CD8-positive, alpha-beta memory T cell (primary cell): Measurements from ENCODE around the gene PHF21A. TPM values are rescaled to one million over a fixed set of nuclear protein-coding genes. Genes with fewer than 3 reads are reported as not detected.

ENCODE experiments used
- CTCF ChIA-PET: fragments of 350-600 bp; sonication (Branson Sonifier 250); formaldehyde crosslinking; loops from one replicate; lab custom pipeline; 2021; ENCODE audit warnings: antibody characterized with exemption; lab: Charles Lee
- POLR2A ChIA-PET: fragments of 350-600 bp; sonication (Branson Sonifier 250); formaldehyde crosslinking; loops from one replicate; lab custom pipeline; 2021; ENCODE audit warnings: antibody characterized with exemption; lab: Charles Lee
- DNase-seq, 5 donors: peaks; one replicate each; pipeline versions ENCODE4 v3.0.0 to v3.0.0-alpha.2; 2020 to 2022; ENCODE audit warnings: mixed read lengths in 1 of 5
- H3K27ac ChIP-seq: one replicate; pipeline ENCODE4 v1.7.0; 2013; ENCODE audit warnings: low read depth, mild to moderate bottlenecking, low read length, moderate library complexity
- H3K27me3 ChIP-seq: 2 replicates; pipeline ENCODE4 v1.7.0; 2013; ENCODE audit warnings: low read length, mild to moderate bottlenecking; ENCODE audit not compliant: insufficient read depth, poor library complexity, severe bottlenecking
- H3K36me3 ChIP-seq: 2 replicates; pipeline ENCODE4 v1.7.0; 2013; ENCODE audit warnings: mild to moderate bottlenecking, low read length, moderate library complexity; ENCODE audit not compliant: insufficient read depth
- H3K4me1 ChIP-seq: 2 replicates; pipeline ENCODE4 v1.7.0; 2013; ENCODE audit warnings: mild to moderate bottlenecking, low read length, moderate library complexity; ENCODE audit not compliant: insufficient read depth
- H3K4me3 ChIP-seq: 2 replicates; pipeline ENCODE4 v1.7.0; 2013; ENCODE audit warnings: mild to moderate bottlenecking, low read length
- H3K9me3 ChIP-seq: 2 replicates; pipeline ENCODE4 v1.7.0; 2013; ENCODE audit warnings: mild to moderate bottlenecking, low read length
- H3K27ac Mint-ChIP-seq, 8 donors: one replicate each; pipeline ENCODE4 v1.8.0; 2020 to 2021; ENCODE audit warnings: mixed read lengths in 8 of 8, mild to moderate bottlenecking in 6 of 8, inconsistent platforms in 3 of 8, moderate library complexity in 3 of 8
- H3K27me3 Mint-ChIP-seq, 2 donors: one replicate each; pipeline ENCODE4 v1.8.0; 2020 to 2021; ENCODE audit warnings: mixed read lengths in 2 of 2, mild to moderate bottlenecking in 1 of 2, moderate library complexity in 1 of 2
- H3K36me3 Mint-ChIP-seq, 3 donors: one replicate each; pipeline ENCODE4 v1.8.0; 2020 to 2021; ENCODE audit warnings: mixed read lengths in 3 of 3, inconsistent platforms in 1 of 3, mild to moderate bottlenecking in 1 of 3
- H3K4me1 Mint-ChIP-seq, 3 donors: one replicate each; pipeline ENCODE4 v1.8.0; 2020 to 2021; ENCODE audit warnings: mixed read lengths in 3 of 3, inconsistent platforms in 1 of 3, mild to moderate bottlenecking in 1 of 3
- H3K4me3 Mint-ChIP-seq, 7 donors: one replicate each; pipeline ENCODE4 v1.8.0; 2020 to 2021; ENCODE audit warnings: mixed read lengths in 7 of 7, mild to moderate bottlenecking in 6 of 7, moderate library complexity in 4 of 7, inconsistent platforms in 2 of 7
- H3K9me3 Mint-ChIP-seq, 5 donors: one replicate each; pipeline ENCODE4 v1.8.0; 2020 to 2022; ENCODE audit warnings: mixed read lengths in 5 of 5, mild to moderate bottlenecking in 3 of 5, moderate library complexity in 2 of 5, inconsistent platforms in 1 of 5
- polyA plus RNA-seq: library from polyadenylated mRNA; unstranded; fragments of 300-500 nt; fragmentation: Illumina TruSeq; gene quantifications from one replicate; pipeline ENCODE4 v1.2.3, GENCODE V29; 2021
- total RNA-seq, 2 experiments: library from RNA; stranded (reverse); gene quantifications; one replicate each; pipeline ENCODE4 v1.2.3, GENCODE V29; 2021

The PHF21A gene
- total and polyA plus RNA-seq, 3 experiments from 2014 or later, result 14.1 to 33.5 (median 30.5) TPM

DNA sequence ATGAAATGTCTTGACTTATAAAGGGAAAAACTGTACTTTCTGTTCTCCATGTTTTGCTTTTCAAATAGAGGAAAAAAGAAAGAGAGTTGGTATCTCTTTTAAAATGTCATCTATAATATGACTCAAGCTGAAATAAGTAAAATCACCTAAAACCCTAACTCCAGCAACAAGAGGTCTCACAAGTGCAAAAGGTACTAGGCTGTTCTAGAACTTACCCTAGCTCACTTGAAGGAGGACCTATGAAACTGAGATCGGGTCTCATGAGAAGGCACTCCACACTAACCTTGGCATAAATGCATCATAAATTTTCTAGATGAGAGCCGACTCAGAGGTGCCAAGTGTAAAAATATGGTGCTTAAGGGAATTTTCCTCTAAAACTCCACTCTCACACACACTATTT is 63.8 kb downstream of the PHF21A start:
- no peaks in the 10 kb centered on the region for H3K27me3 ChIP-seq

GRCh38 chr11:46055371-46055770 is 65.9 kb downstream of the PHF21A start:
- Mint-ChIP-seq H3K27me3 (no peaks in the 10 kb centered on the region), H3K4me3 (no peak overlapping the region), H3K36me3 (peaks cover 0 to 30% (median 12%) of the 10 kb centered on the region in 3 donors), H3K4me1 (peaks cover 10 to 43% (median 42%) of the 10 kb centered on the region in 3 donors), H3K27ac (peak overlapping the region in 1 of 8 donors; percentile 5), H3K9me3 (no peaks in the 10 kb centered on the region)
- CTCF ChIA-PET, result no interaction called here
- no peak for DNase-seq
- H3K9me3 ChIP-seq, result no peaks in the 10 kb centered on the region
- no peaks in the 10 kb centered on the region for H3K36me3 ChIP-seq
- H3K4me3 ChIP-seq, result no peak overlapping the region
- POLR2A ChIA-PET, result no interaction called here
- H3K27me3 ChIP-seq, result no peaks in the 10 kb centered on the region
- H3K4me1 ChIP-seq, result no peaks in the 10 kb centered on the region
- no peak overlapping the region for H3K27ac ChIP-seq

More for the DNA sequence above, 63.8 kb downstream of the PHF21A start:
- Histone ChIP-seq H3K4me3 (no peak overlapping the region), H3K27ac (no peak overlapping the region), H3K36me3 (no peaks in the 10 kb centered on the region), H3K9me3 (no peaks in the 10 kb centered on the region), H3K4me1 (no peaks in the 10 kb centered on the region)
- Mint-ChIP-seq H3K27ac (peak overlapping the region in 1 of 8 donors; percentile 5), H3K4me3 (no peak overlapping the region), H3K9me3 (no peaks in the 10 kb centered on the region), H3K27me3 (no peaks in the 10 kb centered on the region), H3K4me1 (peaks cover 15 to 37% (median 34%) of the 10 kb centered on the region in 3 donors), H3K36me3 (peaks cover 0 to 32% (median 19%) of the 10 kb centered on the region in 3 donors)
- ChIA-PET CTCF (no interaction called here), POLR2A (no interaction called here)
- DNase-seq, result no peak

GRCh38 chr11:46051102-46051501 is 70.2 kb downstream of the PHF21A start:
- peak overlapping the region in 1 of 8 donors; percentile 40 for H3K27ac Mint-ChIP-seq
- POLR2A ChIA-PET, result interaction anchor here (0.6 kb wide), 1 partner anchor 69 kb away, joined by 3 read pairs; no protein-coding TSS in a partner anchor

DNA sequence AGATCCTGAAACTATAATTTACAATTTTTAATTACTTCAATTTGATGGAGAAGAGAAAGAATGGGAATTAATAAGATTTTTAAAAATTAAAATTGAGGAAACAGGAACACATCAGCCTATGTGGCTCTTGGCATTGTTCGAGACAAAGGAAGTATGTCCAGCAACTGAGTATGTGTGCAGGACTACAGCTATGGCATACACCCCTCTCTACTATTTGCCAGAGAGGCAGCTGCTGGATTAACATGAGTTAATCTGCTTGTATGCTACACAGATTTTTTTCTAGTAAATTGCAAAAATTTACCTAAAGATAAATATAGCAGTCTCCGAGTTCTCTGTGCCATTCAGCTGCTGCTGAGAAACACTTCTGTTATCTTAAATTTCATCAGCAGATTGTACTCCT is 70.6 kb downstream of the PHF21A start:
- no peaks in the 10 kb centered on the region for H3K9me3 Mint-ChIP-seq
- no peaks in the 10 kb centered on the region for H3K4me1 ChIP-seq
- H3K4me3 ChIP-seq, result no peak overlapping the region
- H3K4me1 Mint-ChIP-seq, result peaks cover 17 to 35% (median 33%) of the 10 kb centered on the region in 3 donors
- no peak overlapping the region for H3K27ac ChIP-seq
- H3K4me3 Mint-ChIP-seq, result no peak overlapping the region
- peaks cover 0 to 2% of the 10 kb centered on the region in 2 donors for H3K27me3 Mint-ChIP-seq
- H3K27ac Mint-ChIP-seq, result peak overlapping the region in 1 of 8 donors; percentile 50
- H3K9me3 ChIP-seq, result no peaks in the 10 kb centered on the region
- peaks cover 19 to 50% (median 22%) of the 10 kb centered on the region in 3 donors for H3K36me3 Mint-ChIP-seq
- POLR2A ChIA-PET, result interaction anchor here (0.6 kb wide), 1 partner anchor 68 kb away, joined by 3 read pairs; no protein-coding TSS in a partner anchor
- H3K27me3 ChIP-seq, result no peaks in the 10 kb centered on the region
- no peak for DNase-seq
- H3K36me3 ChIP-seq, result peaks cover 6% of the 10 kb centered on the region
- CTCF ChIA-PET, result interaction anchor here (1.0 kb wide), 1 partner anchor 44 kb away, joined by 3 read pairs; no protein-coding TSS in a partner anchor

More at GRCh38 chr11:46051102-46051501, 70.2 kb downstream of the PHF21A start:
- CTCF ChIA-PET, result interaction anchor here (1.0 kb wide), 1 partner anchor 45 kb away, joined by 3 read pairs; no protein-coding TSS in a partner anchor
- Histone ChIP-seq H3K27ac (no peak overlapping the region), H3K4me1 (no peaks in the 10 kb centered on the region), H3K4me3 (no peak overlapping the region), H3K9me3 (no peaks in the 10 kb centered on the region), H3K36me3 (peaks cover 6% of the 10 kb centered on the region), H3K27me3 (no peaks in the 10 kb centered on the region)
- no peaks in the 10 kb centered on the region for H3K9me3 Mint-ChIP-seq
- peaks cover 19 to 48% (median 22%) of the 10 kb centered on the region in 3 donors for H3K36me3 Mint-ChIP-seq
- no peak for DNase-seq
- no peak overlapping the region for H3K4me3 Mint-ChIP-seq
- H3K27me3 Mint-ChIP-seq, result peaks cover 0 to 2% of the 10 kb centered on the region in 2 donors
- H3K4me1 Mint-ChIP-seq, result peaks cover 15 to 34% (median 29%) of the 10 kb centered on the region in 3 donors

- ChIA-PET POLR2A (no interaction called here), CTCF (no interaction called here)
- H3K9me3 ChIP-seq, result no peaks in the 10 kb centered on the region
- DNase-seq, result no peak
- no peaks in the 10 kb centered on the region for H3K4me1 ChIP-seq
- H3K4me3 Mint-ChIP-seq, result peak overlapping the region in 1 of 7 donors; percentile 27
- H3K4me1 Mint-ChIP-seq, result peaks cover 16 to 33% (median 32%) of the 10 kb centered on the region in 3 donors
- no peak overlapping the region for H3K27ac ChIP-seq
- peaks cover 19 to 48% (median 22%) of the 10 kb centered on the region in 3 donors for H3K36me3 Mint-ChIP-seq
- no peaks in the 10 kb centered on the region for H3K27me3 ChIP-seq
- H3K9me3 Mint-ChIP-seq, result no peaks in the 10 kb centered on the region
- peaks cover 6% of the 10 kb centered on the region for H3K36me3 ChIP-seq
- peaks cover 0 to 2% of the 10 kb centered on the region in 2 donors for H3K27me3 Mint-ChIP-seq
- H3K4me3 ChIP-seq, result no peak overlapping the region
- H3K27ac Mint-ChIP-seq, result peak overlapping the region in 2 of 8 donors; percentile 14 to 50
Observed at GRCh38 chr11:46050003-46050461, 71.2 kb downstream of the PHF21A start.

DNA sequence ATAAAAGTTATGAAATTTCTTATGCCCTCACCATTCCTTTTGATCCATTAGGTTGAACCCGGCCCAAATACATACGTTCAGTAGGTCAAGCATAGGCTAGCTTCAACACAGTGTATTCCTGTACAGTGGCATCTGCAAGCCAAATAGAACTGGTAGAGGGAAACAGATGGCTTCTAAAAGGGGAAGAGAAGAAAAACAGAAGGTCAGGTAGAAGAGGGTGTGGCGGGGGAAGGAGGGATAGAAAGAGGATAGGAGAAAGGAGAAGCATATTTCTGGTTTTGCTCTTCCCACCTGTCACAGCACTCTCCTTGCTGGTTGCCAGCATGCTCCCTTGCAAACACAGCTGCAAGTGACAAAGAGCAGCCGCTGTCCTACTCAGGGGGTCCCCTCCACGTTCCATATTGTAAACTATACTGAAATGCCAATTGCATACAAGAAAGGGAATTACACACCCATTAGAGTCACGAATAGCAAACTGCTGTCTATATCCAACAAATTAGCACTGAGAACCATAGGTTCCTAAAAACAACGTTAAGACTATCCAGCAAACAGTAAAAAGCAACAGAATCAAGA is 71.8 kb downstream of the PHF21A start:
- H3K27ac ChIP-seq, result no peak overlapping the region
- Mint-ChIP-seq H3K4me3 (no peak overlapping the region), H3K4me1 (peaks cover 17 to 32% (median 30%) of the 10 kb centered on the region in 3 donors), H3K27ac (peak overlapping the region in 1 of 8 donors; percentile 11), H3K27me3 (peaks cover 0 to 2% of the 10 kb centered on the region in 2 donors), H3K36me3 (peaks cover 16 to 46% (median 22%) of the 10 kb centered on the region in 3 donors), H3K9me3 (no peaks in the 10 kb centered on the region)
- ChIA-PET CTCF (no interaction called here), POLR2A (no interaction called here)
- no peaks in the 10 kb centered on the region for H3K27me3 ChIP-seq
- no peaks in the 10 kb centered on the region for H3K9me3 ChIP-seq
- no peaks in the 10 kb centered on the region for H3K4me1 ChIP-seq
- no peak for DNase-seq
- H3K36me3 ChIP-seq, result peaks cover 6% of the 10 kb centered on the region
- no peak overlapping the region for H3K4me3 ChIP-seq

- H3K4me1 Mint-ChIP-seq, result peaks cover 21 to 34% (median 31%) of the 10 kb centered on the region in 3 donors
- POLR2A ChIA-PET, result no interaction called here
- peaks cover 6% of the 10 kb centered on the region for H3K36me3 ChIP-seq
- peaks cover 0 to 2% of the 10 kb centered on the region in 2 donors for H3K27me3 Mint-ChIP-seq
- H3K4me3 Mint-ChIP-seq, result no peak overlapping the region
- H3K4me1 ChIP-seq, result no peaks in the 10 kb centered on the region
- no peak overlapping the region for H3K4me3 ChIP-seq
- H3K36me3 Mint-ChIP-seq, result peaks cover 15 to 41% (median 22%) of the 10 kb centered on the region in 3 donors
- no peak overlapping the region for H3K27ac ChIP-seq
- no peaks in the 10 kb centered on the region for H3K27me3 ChIP-seq
- no peaks in the 10 kb centered on the region for H3K9me3 ChIP-seq
- CTCF ChIA-PET, result no interaction called here
- H3K9me3 Mint-ChIP-seq, result no peaks in the 10 kb centered on the region
- peak overlapping the region in 1 of 8 donors; percentile 36 for H3K27ac Mint-ChIP-seq
- no peak for DNase-seq
Observed at GRCh38 chr11:46048198-46048597, 73.1 kb downstream of the PHF21A start.

DNA sequence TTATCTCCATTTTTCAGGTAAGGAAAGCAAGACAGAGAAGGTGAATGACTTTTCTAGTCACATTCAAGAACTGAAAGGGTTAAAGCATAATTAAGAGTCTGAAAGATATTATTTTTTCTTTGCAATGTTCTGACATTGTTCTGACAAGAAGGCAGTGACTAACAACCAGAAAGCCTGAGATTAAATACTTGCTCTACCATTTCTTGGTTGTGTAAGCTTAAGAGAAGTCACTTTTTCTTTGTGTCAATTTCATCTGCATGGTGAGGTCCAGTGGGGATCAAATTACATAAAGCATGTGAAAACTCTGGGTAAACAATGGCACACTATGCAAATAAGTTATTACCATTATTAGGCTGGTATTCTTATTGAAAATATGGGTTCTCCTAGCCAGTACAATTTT is 73.7 kb downstream of the PHF21A start:
- no peak overlapping the region for H3K27ac Mint-ChIP-seq
- peaks cover 15 to 39% (median 22%) of the 10 kb centered on the region in 3 donors for H3K36me3 Mint-ChIP-seq
- no peak overlapping the region for H3K4me3 Mint-ChIP-seq
- H3K9me3 ChIP-seq, result no peaks in the 10 kb centered on the region
- no peak overlapping the region for H3K4me3 ChIP-seq
- CTCF ChIA-PET, result no interaction called here
- H3K27me3 ChIP-seq, result no peaks in the 10 kb centered on the region
- POLR2A ChIA-PET, result no interaction called here
- peaks cover 0 to 2% of the 10 kb centered on the region in 2 donors for H3K27me3 Mint-ChIP-seq
- no peak overlapping the region for H3K27ac ChIP-seq
- no peaks in the 10 kb centered on the region for H3K4me1 ChIP-seq
- DNase-seq, result no peak
- no peaks in the 10 kb centered on the region for H3K9me3 Mint-ChIP-seq
- H3K4me1 Mint-ChIP-seq, result peaks cover 21 to 36% (median 31%) of the 10 kb centered on the region in 3 donors
- H3K36me3 ChIP-seq, result peaks cover 6% of the 10 kb centered on the region
